ENCODE measurements around the gene TSSC4.
A peak's percentile ranks its signal among the peaks of the same experiment; 100 is the strongest.

Gene TSSC4

DNA sequence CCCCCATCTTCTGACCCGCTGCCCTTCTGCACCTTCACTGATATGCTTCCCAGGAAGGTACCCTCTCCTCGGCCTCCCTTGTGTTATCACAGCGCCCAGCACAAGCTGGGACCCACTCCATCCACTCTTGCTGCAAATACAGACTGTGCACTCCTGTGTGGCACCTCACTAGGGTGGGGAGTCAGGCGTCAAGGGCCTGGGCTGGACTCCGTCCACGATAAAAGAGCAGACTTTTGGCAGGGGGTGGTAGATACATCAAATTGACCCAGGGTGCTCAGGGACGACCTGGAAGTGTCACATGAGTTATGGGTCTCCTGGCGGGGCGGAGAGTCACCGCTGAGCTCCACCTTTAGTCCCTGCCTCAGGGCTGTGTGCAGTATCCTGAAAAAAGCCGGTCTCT lies 42.9 kb downstream of the TSSC4 start:
- TF ChIP-seq TAF1 (IDR thresholded peaks at IDR 0.05; ENCODE audit: low read depth) (no peak), ZBTB7A (IDR thresholded peaks at IDR 0.05; ENCODE audit: low read depth) (no peak), EP300 (IDR thresholded peaks at IDR 0.05; ENCODE audit: borderline replicate concordance) (no peak), FOXM1 (IDR thresholded peaks at IDR 0.05; ENCODE audit: borderline replicate concordance, low read depth) (no peak), NFIC (IDR thresholded peaks at IDR 0.05) (no peak), YY1 (IDR thresholded peaks at IDR 0.05; ENCODE audit: low read depth) (no peak), TEAD4 (IDR thresholded peaks at IDR 0.05) (no peak), TCF12 (IDR thresholded peaks at IDR 0.05; ENCODE audit: low read depth) (no peak), CEBPB (IDR thresholded peaks at IDR 0.05) (no peak)
- TF ChIP-seq, protein P1, sequence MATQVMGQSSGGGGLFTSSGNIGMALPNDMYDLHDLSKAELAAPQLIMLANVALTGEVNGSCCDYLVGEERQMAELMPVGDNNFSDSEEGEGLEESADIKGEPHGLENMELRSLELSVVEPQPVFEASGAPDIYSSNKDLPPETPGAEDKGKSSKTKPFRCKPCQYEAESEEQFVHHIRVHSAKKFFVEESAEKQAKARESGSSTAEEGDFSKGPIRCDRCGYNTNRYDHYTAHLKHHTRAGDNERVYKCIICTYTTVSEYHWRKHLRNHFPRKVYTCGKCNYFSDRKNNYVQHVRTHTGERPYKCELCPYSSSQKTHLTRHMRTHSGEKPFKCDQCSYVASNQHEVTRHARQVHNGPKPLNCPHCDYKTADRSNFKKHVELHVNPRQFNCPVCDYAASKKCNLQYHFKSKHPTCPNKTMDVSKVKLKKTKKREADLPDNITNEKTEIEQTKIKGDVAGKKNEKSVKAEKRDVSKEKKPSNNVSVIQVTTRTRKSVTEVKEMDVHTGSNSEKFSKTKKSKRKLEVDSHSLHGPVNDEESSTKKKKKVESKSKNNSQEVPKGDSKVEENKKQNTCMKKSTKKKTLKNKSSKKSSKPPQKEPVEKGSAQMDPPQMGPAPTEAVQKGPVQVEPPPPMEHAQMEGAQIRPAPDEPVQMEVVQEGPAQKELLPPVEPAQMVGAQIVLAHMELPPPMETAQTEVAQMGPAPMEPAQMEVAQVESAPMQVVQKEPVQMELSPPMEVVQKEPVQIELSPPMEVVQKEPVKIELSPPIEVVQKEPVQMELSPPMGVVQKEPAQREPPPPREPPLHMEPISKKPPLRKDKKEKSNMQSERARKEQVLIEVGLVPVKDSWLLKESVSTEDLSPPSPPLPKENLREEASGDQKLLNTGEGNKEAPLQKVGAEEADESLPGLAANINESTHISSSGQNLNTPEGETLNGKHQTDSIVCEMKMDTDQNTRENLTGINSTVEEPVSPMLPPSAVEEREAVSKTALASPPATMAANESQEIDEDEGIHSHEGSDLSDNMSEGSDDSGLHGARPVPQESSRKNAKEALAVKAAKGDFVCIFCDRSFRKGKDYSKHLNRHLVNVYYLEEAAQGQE (IDR thresholded peaks at IDR 0.05; ENCODE audit: low read depth), result no peak

DNA sequence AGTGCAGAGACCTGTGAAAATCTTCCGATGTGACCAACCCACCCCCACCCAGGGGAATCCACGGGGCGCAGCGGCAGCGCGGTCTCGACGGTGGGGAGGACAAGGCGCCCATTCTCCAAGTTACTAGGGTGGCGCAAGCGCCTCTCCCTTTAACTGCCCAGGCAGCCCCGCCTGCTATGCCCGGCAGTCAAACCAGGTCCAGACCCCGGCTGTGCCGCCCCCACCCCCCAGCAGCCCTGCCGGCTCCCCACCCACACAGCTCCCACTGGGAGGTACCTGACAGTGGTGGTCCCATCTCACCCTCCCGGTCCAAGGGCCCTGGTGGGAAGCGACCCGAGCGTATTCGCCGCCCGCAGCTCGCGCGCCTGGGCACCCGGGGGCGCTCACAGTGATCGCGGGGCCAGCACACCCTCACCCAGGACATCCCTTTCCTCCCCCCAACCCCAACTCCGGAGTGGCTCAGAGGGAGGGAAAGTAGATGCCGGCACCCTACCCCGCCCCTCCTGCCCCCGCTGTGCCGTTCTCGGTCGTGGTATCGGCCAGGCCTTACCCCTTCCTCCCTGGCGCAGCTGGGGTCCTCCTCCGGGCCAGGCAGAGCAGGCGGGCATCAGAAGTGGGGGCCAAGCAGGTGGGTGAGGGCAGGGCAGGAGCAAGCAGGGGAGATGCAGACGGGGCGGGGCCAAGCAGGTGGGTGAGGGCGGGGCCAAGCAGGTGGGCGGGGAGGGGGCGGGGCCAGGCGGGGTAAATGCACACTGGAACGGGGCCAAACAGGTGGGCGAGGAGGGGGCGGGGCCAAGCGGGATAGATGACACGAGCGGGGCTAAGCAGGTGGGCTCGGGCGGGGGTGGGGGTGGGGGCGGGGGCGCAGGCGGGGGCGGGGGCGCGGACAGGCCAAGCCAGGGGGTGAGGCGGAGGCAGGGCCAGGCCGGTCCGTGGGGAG lies 43.6 kb downstream of the TSSC4 start, which contains the start of gene TRPM5:
TSS of gene TRPM5 (minus strand) at position 634 of the 940 bp plus-strand sequence. CDS start 21,478 bp downstream, outside the sequence.
- TF ChIP-seq NFIC (IDR thresholded peaks at IDR 0.05) (no peak; the same call in 1 of the 2 replicates), RAD21 (IDR thresholded peaks at IDR 0.05; ENCODE audit: low read depth) (no peak), EP300 (IDR thresholded peaks at IDR 0.05; ENCODE audit: borderline replicate concordance) (peak; percentile 40; the same call in 1 of the 2 replicates), YY1 (IDR thresholded peaks at IDR 0.05; ENCODE audit: low read depth) (no peak), TCF12 (IDR thresholded peaks at IDR 0.05; ENCODE audit: low read depth) (peak; percentile 58; the same call in 1 of the 2 replicates), FOXM1 (IDR thresholded peaks at IDR 0.05; ENCODE audit: borderline replicate concordance, low read depth) (no peak), CREB1 (IDR thresholded peaks at IDR 0.05; ENCODE audit: low read depth) (no peak), ZBTB7A (IDR thresholded peaks at IDR 0.05; ENCODE audit: low read depth) (peak; percentile 39; the same call in 1 of the 2 replicates), EGR1 (IDR thresholded peaks at IDR 0.05) (peak; percentile 80), CEBPB (IDR thresholded peaks at IDR 0.05) (no peak)
- TF ChIP-seq, protein P1 (IDR thresholded peaks at IDR 0.05; ENCODE audit: low read depth), result no peak
- TF ChIP-seq, protein P2, sequence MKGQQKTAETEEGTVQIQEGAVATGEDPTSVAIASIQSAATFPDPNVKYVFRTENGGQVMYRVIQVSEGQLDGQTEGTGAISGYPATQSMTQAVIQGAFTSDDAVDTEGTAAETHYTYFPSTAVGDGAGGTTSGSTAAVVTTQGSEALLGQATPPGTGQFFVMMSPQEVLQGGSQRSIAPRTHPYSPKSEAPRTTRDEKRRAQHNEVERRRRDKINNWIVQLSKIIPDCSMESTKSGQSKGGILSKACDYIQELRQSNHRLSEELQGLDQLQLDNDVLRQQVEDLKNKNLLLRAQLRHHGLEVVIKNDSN (IDR thresholded peaks at IDR 0.05), result no peak
- TF ChIP-seq, protein P3, sequence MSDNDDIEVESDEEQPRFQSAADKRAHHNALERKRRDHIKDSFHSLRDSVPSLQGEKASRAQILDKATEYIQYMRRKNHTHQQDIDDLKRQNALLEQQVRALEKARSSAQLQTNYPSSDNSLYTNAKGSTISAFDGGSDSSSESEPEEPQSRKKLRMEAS (IDR thresholded peaks at IDR 0.05), result peak; percentile 23; the same call in 1 of the 2 replicates

DNA sequence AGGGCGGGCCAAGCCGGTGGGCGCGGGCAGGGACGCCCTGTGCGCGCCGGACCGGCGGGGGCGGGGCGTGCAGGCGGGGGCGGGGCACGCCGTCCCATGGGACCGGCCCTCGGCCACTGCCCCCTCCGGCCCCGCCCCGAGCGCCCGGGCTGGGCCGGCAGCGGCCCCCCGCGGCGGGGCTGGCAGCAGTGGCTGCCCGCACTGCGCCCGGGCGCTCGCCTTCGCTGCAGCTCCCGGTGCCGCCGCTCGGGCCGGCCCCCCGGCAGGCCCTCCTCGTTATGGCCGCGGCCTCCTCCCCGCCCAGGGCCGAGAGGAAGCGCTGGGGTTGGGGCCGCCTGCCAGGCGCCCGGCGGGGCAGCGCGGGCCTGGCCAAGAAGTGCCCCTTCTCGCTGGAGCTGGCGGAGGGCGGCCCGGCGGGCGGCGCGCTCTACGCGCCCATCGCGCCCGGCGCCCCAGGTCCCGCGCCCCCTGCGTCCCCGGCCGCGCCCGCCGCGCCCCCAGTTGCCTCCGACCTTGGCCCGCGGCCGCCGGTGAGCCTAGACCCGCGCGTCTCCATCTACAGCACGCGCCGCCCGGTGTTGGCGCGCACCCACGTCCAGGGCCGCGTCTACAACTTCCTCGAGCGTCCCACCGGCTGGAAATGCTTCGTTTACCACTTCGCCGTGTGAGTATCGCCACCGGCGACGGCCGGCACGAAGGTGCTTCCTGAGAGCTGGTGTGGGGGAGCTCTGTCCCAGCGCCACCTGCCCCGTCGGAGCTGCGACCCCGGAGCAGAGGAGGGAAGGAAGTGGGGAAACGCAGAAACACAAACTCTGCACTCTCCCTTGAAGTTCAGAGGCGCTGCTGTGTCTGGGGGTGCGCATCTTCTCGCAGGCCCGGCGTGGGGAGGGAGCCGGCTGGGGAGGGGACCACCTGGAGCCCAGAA lies 44.5 kb downstream of the TSSC4 start, which contains the start of gene KCNQ1:
TSS of gene KCNQ1 (plus strand) at position 188 of the 925 bp plus-strand sequence. CDS start at position 279, 91 bp downstream.
- TF ChIP-seq TAF1 (IDR thresholded peaks at IDR 0.05; ENCODE audit: low read depth), result 0 out of 2 replicates have a peak, but pooled peaks have one; percentile 1
- no peak for TF ChIP-seq NFIC (IDR thresholded peaks at IDR 0.05)
- TF ChIP-seq, protein P3 (IDR thresholded peaks at IDR 0.05), result peak; percentile 31; the same call in 1 of the 2 replicates

DNA sequence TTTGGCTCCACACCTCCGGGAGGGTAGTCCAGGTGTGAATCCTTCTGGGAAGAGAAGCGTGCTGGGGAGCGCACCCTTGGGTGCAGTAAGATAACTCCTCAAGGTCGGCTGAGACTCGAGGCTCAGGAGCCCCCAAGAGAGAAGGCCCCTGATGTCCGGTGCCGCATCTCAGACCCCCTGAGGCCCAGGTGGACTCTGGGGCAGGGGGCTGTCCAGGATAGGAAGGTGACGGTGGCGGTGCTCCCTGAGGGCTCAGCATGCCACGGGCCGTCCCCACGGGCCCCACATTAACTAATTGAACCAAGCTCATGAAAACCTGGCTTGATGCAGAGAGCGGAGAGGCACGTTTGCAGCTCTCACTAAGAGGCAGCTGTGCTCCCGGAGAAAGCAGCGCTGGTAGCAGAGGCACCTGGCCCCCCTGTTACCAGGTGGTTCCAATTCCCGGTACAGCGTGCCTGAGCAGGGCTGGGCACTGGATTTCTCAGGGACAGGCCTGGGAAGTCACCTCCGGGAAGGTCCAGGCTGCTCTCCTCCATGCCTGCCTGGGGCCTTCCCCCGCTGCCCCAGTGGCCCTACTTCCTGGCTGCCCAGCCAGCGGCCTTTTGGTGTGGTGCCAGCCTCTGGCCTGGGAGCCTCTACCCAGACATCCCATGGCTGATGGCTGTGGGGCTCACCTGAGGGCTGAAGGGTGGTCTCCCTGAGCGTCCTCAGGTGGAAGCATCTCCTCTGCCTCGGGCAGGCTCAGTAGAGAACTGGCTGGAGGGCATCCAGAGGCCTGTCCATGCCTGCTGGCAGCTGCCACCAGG lies 45.4 kb downstream of the TSSC4 start:
- TF ChIP-seq RAD21 (IDR thresholded peaks at IDR 0.05; ENCODE audit: low read depth) (no peak), EGR1 (IDR thresholded peaks at IDR 0.05) (no peak), ZBTB7A (IDR thresholded peaks at IDR 0.05; ENCODE audit: low read depth) (peak; percentile 38; the same call in 1 of the 2 replicates)
